K562 (cell line): Measurements from ENCODE around the gene PTPRG. TPM values are rescaled to one million over a fixed set of nuclear protein-coding genes. Genes with fewer than 3 reads are reported as not detected.

Source experiments
- ATAC-seq: fragments of 200-7000 bp; cut with Tn5 transposase; 3 replicates; pipeline ENCODE4 v1.9.1; 2020; ENCODE audit warnings: moderate library complexity
- BruUV-seq: library from RNA; stranded (reverse); fragments of 400-500 nt; replicated peaks from 2 replicates; lab custom pipeline; 2021; lab: Mats Ljungman, UMichigan
- CTCF ChIA-PET: fragments of 300-600 bp; formaldehyde crosslinking; extraction: SDS; loops from one replicate; lab custom pipeline; 2021; ENCODE audit warnings: low intra/inter-chr PET ratio; lab: Yijun Ruan, JAX
- POLR2A ChIA-PET: fragments of 300-600, 350-650 bp; sonication (Branson Sonifier 250); formaldehyde crosslinking; extraction: SDS; loops from one replicate; lab custom pipeline; 2021; ENCODE audit warnings: antibody characterized with exemption, inconsistent platforms; lab: Yijun Ruan, JAX
- DNase-seq, 4 experiments: peaks; one replicate each; pipeline versions ENCODE4 v3.0.0 to v3.0.0-alpha.2; 2011 to 2018; ENCODE audit warnings: low spot score in 3 of 4, mixed read lengths in 3 of 4; ENCODE audit errors: extremely low read depth in 1 of 4
- FAIRE-seq: peaks from 2 replicates; lab custom pipeline; 2011; peaks lifted over from hg19 to GRCh38; lab: Jason Lieb, UNC
- H2AFZ ChIP-seq: 2 replicates; pipeline ENCODE4 v1.6.0; 2011; ENCODE audit warnings: low read depth, low read length, control low read depth, inconsistent platforms
- H3K27ac ChIP-seq: fragments of 200-600 bp; 3 replicates; pipeline ENCODE4 v1.8.0; 2011; ENCODE audit warnings: low read depth, mild to moderate bottlenecking, control low read depth, inconsistent platforms, low read length, moderate library complexity, mixed read lengths; ENCODE audit errors: extremely low read depth
- H3K27me3 ChIP-seq, 2 experiments: fragments of 300-600 bp in 1 of 2; 2 replicates in 1 of 2; 3 replicates in 1 of 2; pipeline versions ENCODE4 v1.6.0 to v1.8.0; 2011; ENCODE audit warnings: inconsistent platforms in 2 of 2, low read length in 2 of 2, mild to moderate bottlenecking in 1 of 2, mixed read lengths in 1 of 2, moderate library complexity in 1 of 2; ENCODE audit not compliant: control insufficient read depth in 2 of 2, insufficient read depth in 2 of 2
- H3K36me3 ChIP-seq: fragments of 300-600 bp; 3 replicates; pipeline ENCODE4 v1.8.0; 2011; ENCODE audit warnings: mild to moderate bottlenecking, low read length, inconsistent platforms; ENCODE audit not compliant: control insufficient read depth, insufficient read depth
- H3K4me1 ChIP-seq, 2 experiments: fragments of 200-600 bp in 1 of 2; replicated peaks in 1 of 2; 2 replicates in 1 of 2; 3 replicates in 1 of 2; pipeline versions ENCODE4 v1.5.1 to v1.8.0; 2011; ENCODE audit warnings: inconsistent platforms in 2 of 2, low read length in 2 of 2, mild to moderate bottlenecking in 1 of 2, mixed read lengths in 1 of 2, moderate library complexity in 1 of 2; ENCODE audit not compliant: control insufficient read depth in 2 of 2, insufficient read depth in 2 of 2
- H3K4me2 ChIP-seq: 2 replicates; pipeline ENCODE4 v1.6.1; 2011; ENCODE audit warnings: low read length, control low read depth, inconsistent platforms, mixed read lengths; ENCODE audit not compliant: insufficient read depth
- H3K4me3 ChIP-seq: fragments of 200-600 bp; sonication (generic), shearing (Covaris generic); 2 replicates; pipeline ENCODE4 v1.5.1; 2016; ENCODE audit warnings: control low read depth, inconsistent platforms
- H3K79me2 ChIP-seq: fragments of 200-600 bp; 3 replicates; pipeline ENCODE4 v1.8.0; 2011; ENCODE audit warnings: low read length, inconsistent platforms; ENCODE audit not compliant: control insufficient read depth, insufficient read depth
- H3K9ac ChIP-seq, 2 experiments: 2 replicates each; pipeline versions ENCODE4 v1.6.0 to v1.6.1; 2011; ENCODE audit warnings: low read depth in 2 of 2, low read length in 2 of 2, control low read depth in 1 of 2, inconsistent platforms in 1 of 2, mild to moderate bottlenecking in 1 of 2, mixed read lengths in 1 of 2; ENCODE audit not compliant: insufficient read depth in 1 of 2
- H3K9me1 ChIP-seq: one replicate; pipeline ENCODE4 v1.6.0; 2011; ENCODE audit warnings: inconsistent platforms, mild to moderate bottlenecking, low read length, moderate library complexity; ENCODE audit not compliant: control insufficient read depth, insufficient read depth
- H3K9me3 ChIP-seq: replicated peaks from 2 replicates; pipeline ENCODE4 v1.5.1; 2011; ENCODE audit warnings: low read depth, low read length, inconsistent platforms; ENCODE audit not compliant: control insufficient read depth, insufficient read depth
- H4K20me1 ChIP-seq: replicated peaks from 2 replicates; pipeline ENCODE4 v1.6.1; 2011; ENCODE audit warnings: low read length, inconsistent platforms, mixed read lengths; ENCODE audit not compliant: control insufficient read depth, insufficient read depth
- ARID3A ChIP-seq: IDR thresholded peaks from 2 replicates; pipeline ENCODE4 v1.6.1; 2012; ENCODE audit warnings: low read depth, low read length, improper control_type of control experiment, borderline replicate concordance
- CEBPB ChIP-seq: fragments of 450-650 bp; IDR thresholded peaks from 2 replicates; pipeline ENCODE4 v1.6.1; 2016; ENCODE audit warnings: missing genetic modification characterization, missing compliant biosample characterization
- DLX4 ChIP-seq: fragments of 250-450 bp; sonication (Bioruptor Pico); IDR thresholded peaks from 2 replicates; pipeline ENCODE4 v1.6.1; 2021; ENCODE audit warnings: mild to moderate bottlenecking
- HMGXB4 ChIP-seq: sonication (generic); formaldehyde crosslinking; IDR thresholded peaks from 2 replicates; pipeline ENCODE4 v1.8.1; 2023; ENCODE audit warnings: mild to moderate bottlenecking, missing genetic modification reagents
- MEF2A ChIP-seq: IDR thresholded peaks from 2 replicates; pipeline ENCODE4 v1.6.1; 2011; ENCODE audit warnings: low read depth, mild to moderate bottlenecking, low read length, moderate library complexity; ENCODE audit not compliant: control insufficient read depth
- WGBS: fragments of 100-300 bp; shearing (Covaris generic); methylation state at CpG from one replicate; pipeline ENCODE4 v1.1.6; 2016; ENCODE audit warnings: low coverage, mixed read lengths; ENCODE audit not compliant: insufficient coverage; ENCODE audit errors: missing lambda C conversion rate; 5-methylcytosine and 5-hydroxymethylcytosine counted together
- in situ Hi-C: fragments of 300-500 bp; cut with MboI; formaldehyde crosslinking; loops from 4 replicates; pipeline ENCODE4 v1.15.0; 2018; ENCODE audit warnings: inconsistent platforms, mixed read lengths
- intact Hi-C: fragments of 100-400 bp; cut with micrococcal nuclease; formaldehyde crosslinking; loops from 2 replicates; pipeline ENCODE4 v1.14.2; 2022
- polyA plus RNA-seq, 8 experiments: library from polyadenylated mRNA; depleted of rRNA in 4 of 8; stranded (reverse) in 5 of 8; unstranded in 3 of 8; fragments of >200 nt; fragmentation: Nextera tagmentation in 2 of 8; fragmentation: Illumina TruSeq in 1 of 8; extraction: Ambion mirVana in 2 of 8; extraction: Trizol in 1 of 8; gene quantifications; 2 replicates each; pipeline versions ENCODE4 v1.2.1 to v1.2.3, GENCODE V29; 2011 to 2014; ENCODE audit warnings: inconsistent platforms in 1 of 8, missing spikeins in 1 of 8
- total RNA-seq, 7 experiments: library from RNA; depleted of rRNA in 6 of 7; stranded (reverse); fragments of >200 nt in 6 of 7; fragmentation: Illumina TruSeq in 2 of 7; extraction: Trizol in 2 of 7; gene quantifications; 2 replicates each; pipeline versions ENCODE4 v1.2.1 to v1.2.3, GENCODE V29; 2011 to 2021; ENCODE audit warnings: low replicate concordance in 1 of 7

The PTPRG gene
- total and polyA plus RNA-seq, 9 of the 15 experiments (the other 6 are each of a cell fraction or from before 2014, with no cell fraction given) = 0.16 TPM; not detected in 8

GRCh38 chr3:62184559-62184958, 623.2 kb downstream of the PTPRG start:
- no TSS peak for BruUV-seq
- Histone ChIP-seq H3K27me3 (peaks cover 0 to 9% of the 10 kb centered on the region in 2 experiments; a peak in 2 of 5 replicates), H3K9ac (no peak overlapping the region), H3K9me1 (no peaks in the 10 kb centered on the region), H2AFZ (no peak overlapping the region), H3K4me3 (no peak overlapping the region), H3K4me1 (no peaks in the 10 kb centered on the region), H3K4me2 (no peak overlapping the region), H3K27ac (no peak overlapping the region), H3K9me3 (no peaks in the 10 kb centered on the region), H4K20me1 (no peaks in the 10 kb centered on the region), H3K36me3 (no peaks in the 10 kb centered on the region), H3K79me2 (no peaks in the 10 kb centered on the region)
- intact Hi-C loops (no loop called here), in situ Hi-C loops (no loop called here)
- ATAC-seq (no peak), DNase-seq (no peak), FAIRE-seq (no peak)
- ChIA-PET POLR2A (no interaction called here), CTCF (no interaction called here)
- 0% methylated on average over 7 of the region's 7 CpGs for WGBS
- TF ChIP-seq ARID3A (no peak), HMGXB4 (CRISPR knock-in tag) (no peak), DLX4 (CRISPR knock-in tag) (no peak), CEBPB (tag) (peak; percentile 25; the same call in 1 of the 2 replicates), MEF2A (no peak)
